HepG2 (cell line): Measurements from ENCODE around the gene CAMK1G. TPM values are rescaled to one million over a fixed set of nuclear protein-coding genes. Genes with fewer than 3 reads are reported as not detected.

ENCODE experiments used
- ATAC-seq: fragments of 200-7000 bp; cut with Tn5 transposase; 3 replicates; pipeline ENCODE4 v1.9.1; 2020; ENCODE audit warnings: mild to moderate bottlenecking, moderate library complexity
- BruUV-seq: library from RNA; stranded (reverse); fragments of 400-500 nt; replicated peaks from 2 replicates; lab custom pipeline; 2021; lab: Mats Ljungman, UMichigan
- CTCF ChIA-PET: fragments of 300-600 bp; formaldehyde crosslinking; extraction: SDS; loops from one replicate; lab custom pipeline; 2021; ENCODE audit warnings: low total read pairs, inconsistent platforms, low intra/inter-chr PET ratio; lab: Yijun Ruan, JAX
- POLR2A ChIA-PET: fragments of 350-600 bp; sonication (Branson Sonifier 250); formaldehyde crosslinking; loops from one replicate; lab custom pipeline; 2020; ENCODE audit warnings: antibody characterized with exemption, inconsistent platforms; lab: Yijun Ruan, JAX
- DNase-seq: peaks from one replicate; pipeline ENCODE4 v3.0.0-alpha.2; 2015; ENCODE audit warnings: low spot score
- FAIRE-seq: peaks from 3 replicates; lab custom pipeline; 2011; peaks lifted over from hg19 to GRCh38; lab: Jason Lieb, UNC
- H2AFZ ChIP-seq: one replicate; pipeline ENCODE4 v1.6.1; 2011; ENCODE audit warnings: low read length, inconsistent platforms
- H3K27ac ChIP-seq: fragments of 300-600 bp; 3 replicates; pipeline ENCODE4 v1.8.0; 2011; ENCODE audit warnings: mixed run types, mild to moderate bottlenecking, mixed read lengths, low read length, inconsistent platforms; ENCODE audit not compliant: insufficient read depth; ENCODE audit errors: extremely low read length
- H3K27me3 ChIP-seq, 2 experiments: fragments of 200-600 bp in 1 of 2; 2 replicates in 1 of 2; 3 replicates in 1 of 2; pipeline versions ENCODE4 v1.6.0 to v1.8.0; 2011; ENCODE audit warnings: low read length in 2 of 2, mild to moderate bottlenecking in 2 of 2, moderate library complexity in 2 of 2, inconsistent platforms in 1 of 2; ENCODE audit not compliant: insufficient read depth in 2 of 2, control insufficient read depth in 1 of 2
- H3K36me3 ChIP-seq, 2 experiments: fragments of 200-600 bp in 1 of 2; replicated peaks in 1 of 2; 2 replicates in 1 of 2; 3 replicates in 1 of 2; pipeline versions ENCODE4 v1.5.1 to v1.8.0; 2011; ENCODE audit warnings: low read length in 2 of 2, inconsistent platforms in 1 of 2; ENCODE audit not compliant: insufficient read depth in 2 of 2, control insufficient read depth in 1 of 2
- H3K4me1 ChIP-seq: 2 replicates; pipeline ENCODE4 v1.5.1; 2012; ENCODE audit warnings: low read length, inconsistent platforms; ENCODE audit not compliant: insufficient read depth
- H3K4me2 ChIP-seq: 2 replicates; pipeline ENCODE4 v1.6.0; 2011; ENCODE audit warnings: low read depth, low read length, inconsistent platforms
- H3K4me3 ChIP-seq, 3 experiments: fragments of 200-600 bp in 1 of 3; sonication (generic), shearing (Covaris generic) in 1 of 3; replicated peaks in 1 of 3; 2 replicates each; pipeline ENCODE4 v1.5.1; 2011 to 2016; ENCODE audit warnings: low read length in 3 of 3, inconsistent platforms in 2 of 3, low read depth in 2 of 3, mild to moderate bottlenecking in 2 of 3, control low read depth in 1 of 3, mixed read lengths in 1 of 3; ENCODE audit not compliant: insufficient read depth in 1 of 3
- H3K79me2 ChIP-seq: one replicate; pipeline ENCODE4 v1.6.1; 2011; ENCODE audit warnings: low read length, inconsistent platforms; ENCODE audit not compliant: insufficient read depth
- H3K9ac ChIP-seq: 2 replicates; pipeline ENCODE4 v1.6.0; 2011; ENCODE audit warnings: mild to moderate bottlenecking, low read depth, low read length, inconsistent platforms; ENCODE audit not compliant: insufficient read depth
- H3K9me3 ChIP-seq: 2 replicates; pipeline ENCODE4 v1.5.1; 2012; ENCODE audit warnings: mild to moderate bottlenecking, low read length
- H4K20me1 ChIP-seq: 2 replicates; pipeline ENCODE4 v1.6.0; 2011; ENCODE audit warnings: inconsistent platforms, mild to moderate bottlenecking, low read length, moderate library complexity; ENCODE audit not compliant: insufficient read depth
- BCL6 ChIP-seq: IDR thresholded peaks from 2 replicates; pipeline ENCODE4 v1.6.1; 2016; ENCODE audit warnings: missing genetic modification reagents, missing compliant biosample characterization
- EED ChIP-seq: sonication (generic); formaldehyde crosslinking; IDR thresholded peaks from 2 replicates; pipeline ENCODE4 v1.5.0; 2020; ENCODE audit warnings: mild to moderate bottlenecking, missing genetic modification reagents
- FIP1L1 ChIP-seq: fragments of 200-400 bp; formaldehyde crosslinking; IDR thresholded peaks from 2 replicates; pipeline ENCODE4 v1.6.1; 2018; ENCODE audit warnings: low read depth, mild to moderate bottlenecking, low read length, moderate library complexity, borderline replicate concordance; ENCODE audit not compliant: insufficient read depth
- IRF2 ChIP-seq: IDR thresholded peaks from 2 replicates; pipeline ENCODE4 v1.6.1; 2018; ENCODE audit warnings: missing genetic modification reagents, missing compliant biosample characterization
- KLF16 ChIP-seq, 2 experiments: sonication (generic) in 1 of 2; formaldehyde crosslinking in 1 of 2; IDR thresholded peaks; 2 replicates each; pipeline versions ENCODE4 v1.6.1 to v1.8.0; 2016 to 2023; ENCODE audit warnings: missing genetic modification reagents in 2 of 2, missing compliant biosample characterization in 1 of 2
- MXI1 ChIP-seq: IDR thresholded peaks from 3 replicates; pipeline ENCODE4 v1.6.1; 2012; ENCODE audit warnings: low read depth, low read length, inconsistent platforms, borderline replicate concordance
- TOE1 ChIP-seq: sonication (generic); formaldehyde crosslinking; IDR thresholded peaks from 2 replicates; pipeline ENCODE4 v1.4.0; 2020; ENCODE audit warnings: mild to moderate bottlenecking, missing genetic modification reagents
- ZBTB1 ChIP-seq: sonication (generic); formaldehyde crosslinking; IDR thresholded peaks from 2 replicates; pipeline ENCODE4 v1.4.0; 2020; ENCODE audit warnings: missing genetic modification reagents, borderline replicate concordance
- ZNF274 ChIP-seq: sonication (generic); formaldehyde crosslinking; IDR thresholded peaks from 2 replicates; pipeline ENCODE4 v1.5.1; 2020; ENCODE audit warnings: mild to moderate bottlenecking, missing genetic modification reagents
- ZNF343 ChIP-seq: sonication (generic); formaldehyde crosslinking; IDR thresholded peaks from 2 replicates; pipeline ENCODE4 v1.4.0; 2020; ENCODE audit warnings: mild to moderate bottlenecking, missing genetic modification reagents
- WGBS: methylation state at CpG from one replicate; pipeline ENCODE4 v1.1.6; 2017; ENCODE audit warnings: low lambda C conversion rate; 5-methylcytosine and 5-hydroxymethylcytosine counted together
- in situ Hi-C: cut with HindIII; loops from 2 replicates; pipeline ENCODE4 v1.10.0; 2017; ENCODE audit warnings: low pct_unique_long_range_greater_than_20kb; ENCODE audit not compliant: extremely low pct_ligation_motif_present
- intact Hi-C: fragments of 100-400 bp; cut with micrococcal nuclease; formaldehyde crosslinking; loops from one replicate; pipeline ENCODE4 v1.10.0; 2022; ENCODE audit not compliant: unreplicated experiment
- polyA plus RNA-seq, 8 experiments: library from polyadenylated mRNA; depleted of rRNA in 3 of 8; stranded (reverse) in 7 of 8; unstranded in 1 of 8; fragments of >200 nt; fragmentation: Illumina TruSeq in 4 of 8; extraction: Trizol in 4 of 8; gene quantifications; 2 replicates each; pipeline versions ENCODE4 v1.2.1 to v1.2.3, GENCODE V29; 2011 to 2016; ENCODE audit warnings: low read depth in 4 of 8, missing spikeins in 1 of 8, mixed read lengths in 1 of 8; ENCODE audit not compliant: insufficient read depth in 1 of 8
- total RNA-seq, 5 experiments: library from RNA; depleted of rRNA; stranded (reverse); fragments of >200 nt; fragmentation: Illumina TruSeq; extraction: Trizol; gene quantifications; 2 replicates each; pipeline ENCODE4 v1.2.3, GENCODE V29; 2016; ENCODE audit warnings: low read depth in 1 of 5
- TF ChIP-seq, protein P1 (sequence below): fragments of 450-650 bp; IDR thresholded peaks from 2 replicates; pipeline ENCODE4 v1.6.1; 2017

The CAMK1G gene
- total and polyA plus RNA-seq, 2 of the 13 experiments (the other 11 are each of a cell fraction or from before 2014, with no cell fraction given): not detected

- TF ChIP-seq EED (no peak), ZNF343 (no peak), MXI1 (no peak), KLF16 (CRISPR knock-in tag; IDR thresholded peaks at IDR 0.05) (no peak), IRF2 (CRISPR knock-in tag) (no peak), ZBTB1 (CRISPR knock-in tag) (no peak), ZNF274 (no peak), TOE1 (no peak)
Measured at GRCh38 chr1:209560529-209560928, 23.0 kb upstream of the CAMK1G start.

DNA sequence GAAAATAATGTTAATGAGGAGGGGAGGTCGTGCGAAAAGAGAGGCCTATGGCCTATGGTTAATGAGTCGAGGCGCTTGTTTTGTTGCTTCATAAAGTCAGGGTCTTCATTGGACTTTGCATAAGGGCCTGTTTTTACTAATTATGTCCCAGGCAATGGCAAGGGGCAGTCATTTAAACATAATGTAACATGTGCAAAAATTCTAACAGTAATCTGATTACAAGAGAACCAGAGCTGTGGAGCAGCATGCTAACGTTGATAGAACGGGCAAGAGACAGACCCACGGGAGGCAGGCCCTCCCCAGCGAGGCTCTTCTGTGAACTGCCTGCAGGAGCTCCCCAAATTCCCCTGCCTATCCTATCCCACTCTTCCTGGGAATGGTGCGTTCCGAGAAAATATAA, 22.6 kb upstream of the CAMK1G start:
- ATAC-seq: no peak
- Histone ChIP-seq H3K4me3 (no peak overlapping the region), H3K4me2 (no peak overlapping the region), H3K36me3 (no peaks in the 10 kb centered on the region), H4K20me1 (no peaks in the 10 kb centered on the region), H3K27me3 (no peaks in the 10 kb centered on the region; a peak in 1 of 5 replicates), H3K9me3 (no peaks in the 10 kb centered on the region), H3K4me1 (no peaks in the 10 kb centered on the region), H2AFZ (no peak overlapping the region), H3K27ac (no peak overlapping the region), H3K79me2 (no peaks in the 10 kb centered on the region), H3K9ac (no peak overlapping the region)
- WGBS: 14% methylated on average over 10 of the region's 10 CpGs
- TF ChIP-seq FIP1L1 (no peak), BCL6 (CRISPR knock-in tag) (no peak)
- TF ChIP-seq, protein P1, sequence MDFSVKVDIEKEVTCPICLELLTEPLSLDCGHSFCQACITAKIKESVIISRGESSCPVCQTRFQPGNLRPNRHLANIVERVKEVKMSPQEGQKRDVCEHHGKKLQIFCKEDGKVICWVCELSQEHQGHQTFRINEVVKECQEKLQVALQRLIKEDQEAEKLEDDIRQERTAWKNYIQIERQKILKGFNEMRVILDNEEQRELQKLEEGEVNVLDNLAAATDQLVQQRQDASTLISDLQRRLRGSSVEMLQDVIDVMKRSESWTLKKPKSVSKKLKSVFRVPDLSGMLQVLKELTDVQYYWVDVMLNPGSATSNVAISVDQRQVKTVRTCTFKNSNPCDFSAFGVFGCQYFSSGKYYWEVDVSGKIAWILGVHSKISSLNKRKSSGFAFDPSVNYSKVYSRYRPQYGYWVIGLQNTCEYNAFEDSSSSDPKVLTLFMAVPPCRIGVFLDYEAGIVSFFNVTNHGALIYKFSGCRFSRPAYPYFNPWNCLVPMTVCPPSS: no peak
- intact Hi-C loops: no loop called here
- no peak for DNase-seq
- no peak for FAIRE-seq
- ChIA-PET POLR2A (interaction anchor here (0.6 kb wide), 1 partner anchor 298 kb away, joined by 4 read pairs; no protein-coding TSS in a partner anchor), CTCF (no interaction called here)
- no TSS peak for BruUV-seq
- in situ Hi-C loops: no loop called here

More at GRCh38 chr1:209560529-209560928, 23.0 kb upstream of the CAMK1G start:
- H3K9ac ChIP-seq: no peak overlapping the region
- POLR2A ChIA-PET: no interaction called here
- in situ Hi-C loops: no loop called here
- H4K20me1 ChIP-seq: no peaks in the 10 kb centered on the region
- H3K4me1 ChIP-seq: no peaks in the 10 kb centered on the region
- BruUV-seq: no TSS peak
- no peaks in the 10 kb centered on the region for H3K79me2 ChIP-seq
- H3K27me3 ChIP-seq: no peaks in the 10 kb centered on the region; a peak in 1 of 5 replicates
- CTCF ChIA-PET: no interaction called here
- H3K9me3 ChIP-seq: no peaks in the 10 kb centered on the region
- H3K27ac ChIP-seq: no peak overlapping the region
- FAIRE-seq: no peak
- no peak for DNase-seq
- H2AFZ ChIP-seq: no peak overlapping the region
- no peak overlapping the region for H3K4me3 ChIP-seq
- H3K36me3 ChIP-seq: no peaks in the 10 kb centered on the region
- ATAC-seq: no peak
- intact Hi-C loops: no loop called here
- no peak overlapping the region for H3K4me2 ChIP-seq
- WGBS: 18% methylated on average over 3 of the region's 3 CpGs
